AG04450 (cell line): ENCODE data around the gene CRYBG2. TPM values are rescaled to one million over a fixed set of nuclear protein-coding genes. Genes with fewer than 3 reads are reported as not detected.

Experiments
- CTCF ChIA-PET: fragments of 300-600, 350-600 bp; formaldehyde crosslinking; extraction: SDS; loops from one replicate; lab custom pipeline; 2022; ENCODE audit warnings: antibody characterized with exemption, inconsistent platforms; lab: Charles Lee
- POLR2A ChIA-PET: fragments of 350-600 bp; formaldehyde crosslinking; extraction: SDS; loops from one replicate; lab custom pipeline; 2021; ENCODE audit warnings: antibody characterized with exemption, inconsistent platforms; lab: Yijun Ruan, JAX
- DNase-seq: peaks from one replicate; pipeline ENCODE4 v3.0.0-alpha.2; 2011; ENCODE audit warnings: low read depth, low spot score
- H3K27ac ChIP-seq: one replicate; pipeline ENCODE4 v1.5.1; 2012; ENCODE audit warnings: low read depth, low read length, control low read depth
- H3K27me3 ChIP-seq: one replicate; pipeline ENCODE4 v1.6.0; 2012; ENCODE audit warnings: low read length; ENCODE audit not compliant: control insufficient read depth, insufficient read depth
- H3K4me3 ChIP-seq: 2 replicates; pipeline ENCODE4 v1.5.1; 2011; ENCODE audit warnings: mild to moderate bottlenecking, low read depth, low read length, control low read depth
- H3K9me3 ChIP-seq: 2 replicates; pipeline ENCODE4 v1.5.1; 2012; ENCODE audit warnings: low read length; ENCODE audit not compliant: control insufficient read depth, insufficient read depth
- polyA plus RNA-seq: library from polyadenylated mRNA; depleted of rRNA; stranded (reverse); fragments of >200 nt; gene quantifications from 2 replicates; pipeline ENCODE4 v1.2.3, GENCODE V29; 2011
- TF ChIP-seq, protein P1 (sequence below): IDR thresholded peaks from 2 replicates; pipeline ENCODE4 v1.5.1; 2011; ENCODE audit warnings: low read depth, low read length, control low read depth, inconsistent platforms

CRYBG2 gene
- polyA plus RNA-seq, 1 experiment = not detected

GRCh38 chr1:26354972-26355371 is 1.0 kb upstream of the CRYBG2 start:
- Histone ChIP-seq H3K4me3 (no peak overlapping the region), H3K9me3 (peaks cover 2% of the 10 kb centered on the region; the same call in 1 of the 2 replicates), H3K27me3 (peaks cover 36% of the 10 kb centered on the region), H3K27ac (no peak overlapping the region)
- TF ChIP-seq, protein P1, sequence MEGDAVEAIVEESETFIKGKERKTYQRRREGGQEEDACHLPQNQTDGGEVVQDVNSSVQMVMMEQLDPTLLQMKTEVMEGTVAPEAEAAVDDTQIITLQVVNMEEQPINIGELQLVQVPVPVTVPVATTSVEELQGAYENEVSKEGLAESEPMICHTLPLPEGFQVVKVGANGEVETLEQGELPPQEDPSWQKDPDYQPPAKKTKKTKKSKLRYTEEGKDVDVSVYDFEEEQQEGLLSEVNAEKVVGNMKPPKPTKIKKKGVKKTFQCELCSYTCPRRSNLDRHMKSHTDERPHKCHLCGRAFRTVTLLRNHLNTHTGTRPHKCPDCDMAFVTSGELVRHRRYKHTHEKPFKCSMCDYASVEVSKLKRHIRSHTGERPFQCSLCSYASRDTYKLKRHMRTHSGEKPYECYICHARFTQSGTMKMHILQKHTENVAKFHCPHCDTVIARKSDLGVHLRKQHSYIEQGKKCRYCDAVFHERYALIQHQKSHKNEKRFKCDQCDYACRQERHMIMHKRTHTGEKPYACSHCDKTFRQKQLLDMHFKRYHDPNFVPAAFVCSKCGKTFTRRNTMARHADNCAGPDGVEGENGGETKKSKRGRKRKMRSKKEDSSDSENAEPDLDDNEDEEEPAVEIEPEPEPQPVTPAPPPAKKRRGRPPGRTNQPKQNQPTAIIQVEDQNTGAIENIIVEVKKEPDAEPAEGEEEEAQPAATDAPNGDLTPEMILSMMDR = no peak
- CTCF ChIA-PET = interaction anchor here (2.2 kb wide), 1 partner anchor 9 kb away, joined by 6 read pairs; no protein-coding TSS in a partner anchor
- POLR2A ChIA-PET = no interaction called here
- no peak for DNase-seq

DNA sequence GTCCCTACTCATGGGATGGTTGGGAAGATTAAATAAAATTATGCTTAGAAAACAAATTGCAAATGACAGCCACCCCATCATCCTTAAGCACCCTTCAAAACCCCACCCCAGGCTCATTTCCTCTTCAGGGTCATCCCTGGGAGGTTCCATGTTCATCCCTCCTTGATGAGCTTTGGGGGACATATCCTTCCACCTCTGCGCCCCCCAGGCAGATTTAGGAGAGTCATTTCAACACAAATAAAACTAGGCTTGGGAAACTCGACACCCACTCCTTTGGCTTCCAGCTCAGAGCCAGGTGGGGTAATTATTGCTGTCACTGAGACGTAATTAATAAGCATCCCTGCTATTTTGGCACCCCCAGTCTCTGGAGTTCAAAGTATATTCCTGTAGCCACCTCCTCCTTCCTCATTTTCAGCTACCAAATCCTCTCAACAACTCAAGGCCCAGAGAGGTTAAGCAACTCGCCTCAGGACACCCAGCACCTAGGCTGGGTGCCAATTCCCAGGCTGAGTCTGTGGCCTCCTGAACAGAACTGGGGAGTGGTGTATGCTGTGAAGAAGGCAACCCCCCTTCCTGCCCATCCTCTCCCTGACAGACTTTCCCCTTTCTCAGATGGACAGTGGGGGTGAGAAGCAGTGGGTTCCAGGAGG is 595 bp downstream of the CRYBG2 start:
- TF ChIP-seq, protein P1 = no peak
- DNase-seq = no peak
- POLR2A ChIA-PET = no interaction called here

GRCh38 chr1:26352338-26352679 is 1.6 kb downstream of the CRYBG2 start:
- H3K4me3 ChIP-seq = no peak overlapping the region
- TF ChIP-seq, protein P1 = no peak
- POLR2A ChIA-PET = no interaction called here
- peaks cover 22% of the 10 kb centered on the region for H3K27me3 ChIP-seq
- H3K27ac ChIP-seq = no peak overlapping the region
- CTCF ChIA-PET = no interaction called here
- H3K9me3 ChIP-seq = no peaks in the 10 kb centered on the region
- no peak for DNase-seq

More for the DNA sequence above, 595 bp downstream of the CRYBG2 start:
- Histone ChIP-seq H3K4me3 (no peak overlapping the region), H3K9me3 (no peaks in the 10 kb centered on the region), H3K27ac (no peak overlapping the region), H3K27me3 (peaks cover 22% of the 10 kb centered on the region)
- CTCF ChIA-PET = interaction anchor here (1.7 to 2.2 kb wide), 2 partner anchors 11 to 31 kb away, joined by 5 to 6 read pairs; no protein-coding TSS in a partner anchor

GRCh38 chr1:26351590-26352337 is 2.2 kb downstream of the CRYBG2 start:
- CTCF ChIA-PET = interaction anchor here (1.0 kb wide), 1 partner anchor 12 kb away, joined by 7 read pairs; no protein-coding TSS in a partner anchor
- Histone ChIP-seq H3K27ac (no peak overlapping the region), H3K27me3 (peaks cover 19% of the 10 kb centered on the region), H3K4me3 (no peak overlapping the region), H3K9me3 (no peaks in the 10 kb centered on the region)
- POLR2A ChIA-PET = no interaction called here
- DNase-seq = no peak
- TF ChIP-seq, protein P1 = no peak
